H1 (cell line): ENCODE results near the gene TMUB1. TPM values are rescaled to one million over a fixed set of nuclear protein-coding genes. Genes with fewer than 3 reads are reported as not detected.

ENCODE experiments used
- ATF3 ChIP-seq: IDR thresholded peaks from 2 replicates; pipeline ENCODE4 v1.6.1; 2011; ENCODE audit warnings: low read depth, mild to moderate bottlenecking, low read length; ENCODE audit not compliant: insufficient read depth
- CEBPB ChIP-seq: IDR thresholded peaks from 2 replicates; pipeline ENCODE4 v1.6.1; 2012; ENCODE audit warnings: low read depth, low read length
- CREB1 ChIP-seq: IDR thresholded peaks from 2 replicates; pipeline ENCODE4 v1.6.1; 2012; ENCODE audit warnings: inconsistent platforms
- EP300 ChIP-seq, 2 experiments: IDR thresholded peaks; 1 replicate in 1 of 2; 2 replicates in 1 of 2; pipeline ENCODE4 v1.6.1; 2011 to 2012; ENCODE audit warnings: low read depth in 2 of 2, low read length in 2 of 2, mild to moderate bottlenecking in 2 of 2, borderline replicate concordance in 1 of 2, inconsistent platforms in 1 of 2, moderate library complexity in 1 of 2
- HDAC6 ChIP-seq: IDR thresholded peaks from one replicate; pipeline ENCODE4 v1.7.1; 2012; ENCODE audit warnings: low read depth, mild to moderate bottlenecking, inconsistent platforms, low read length, moderate library complexity
- JUN ChIP-seq: IDR thresholded peaks from 2 replicates; pipeline ENCODE4 v1.6.1; 2011; ENCODE audit warnings: low read depth, mild to moderate bottlenecking, improper control_type of control experiment, low read length
- KDM1A ChIP-seq: fragments of 200-600, 300-600 bp; sonication (generic); IDR thresholded peaks from 2 replicates; pipeline ENCODE4 v1.7.1; 2016; ENCODE audit warnings: mild to moderate bottlenecking, low read length, borderline replicate concordance
- KDM4A ChIP-seq: IDR thresholded peaks from one replicate; pipeline ENCODE4 v1.7.1; 2012; ENCODE audit warnings: low read depth, mild to moderate bottlenecking, moderate library complexity, low read length, inconsistent platforms; ENCODE audit not compliant: severe bottlenecking
- KDM5A ChIP-seq: fragments of 200-600 bp; IDR thresholded peaks from 2 replicates; pipeline ENCODE4 v1.7.1; 2012; ENCODE audit warnings: mild to moderate bottlenecking, low read length, inconsistent platforms, mixed read lengths
- POLR2A ChIP-seq, 2 experiments: IDR thresholded peaks; 1 replicate in 1 of 2; 2 replicates in 1 of 2; pipeline ENCODE4 v1.6.1; 2011; ENCODE audit warnings: low read depth in 2 of 2, low read length in 2 of 2, mild to moderate bottlenecking in 2 of 2; ENCODE audit errors: control extremely low read depth in 1 of 2
- RBBP5 ChIP-seq: IDR thresholded peaks from 2 replicates; pipeline ENCODE4 v1.7.1; 2012; ENCODE audit warnings: low read depth, mild to moderate bottlenecking, inconsistent platforms, low read length, moderate library complexity, borderline replicate concordance
- RXRA ChIP-seq: IDR thresholded peaks from 2 replicates; pipeline ENCODE4 v1.6.1; 2011; ENCODE audit warnings: low read depth, mild to moderate bottlenecking, low read length, moderate library complexity; ENCODE audit not compliant: insufficient read depth
- SP1 ChIP-seq: IDR thresholded peaks from 2 replicates; pipeline ENCODE4 v1.6.1; 2011; ENCODE audit warnings: low read depth, low read length
- polyA plus RNA-seq, 7 experiments: library from polyadenylated mRNA; depleted of rRNA in 3 of 7; stranded (reverse) in 5 of 7; unstranded in 2 of 7; fragments of >200 nt in 5 of 7; fragments of 200-250 nt in 2 of 7; gene quantifications; 1 replicate in 5 of 7; 2 replicates in 1 of 7; 4 replicates in 1 of 7; pipeline versions ENCODE4 v1.2.1 to v1.2.3, GENCODE V29; 2011 to 2013; ENCODE audit warnings: missing spikeins in 2 of 7, mixed read lengths in 2 of 7
- total RNA-seq: library from RNA; stranded (reverse); fragmentation: NEBNext Ultra II Directional; extraction: Animal tissue kit (Norgen Biotek cat#: 25700); gene quantifications from 2 replicates; pipeline ENCODE4 v1.2.1, GENCODE V29; 2021

The TMUB1 gene
- total and polyA plus RNA-seq, 2 of the 8 experiments (the other 6 are each of a cell fraction or from before 2014, with no cell fraction given), result 41.4 to 56.2 TPM

GRCh38 chr7:151115836-151116418, 32.6 kb upstream of the TMUB1 start (continued):
- TF ChIP-seq HDAC6 (no peak), JUN (no peak), KDM1A (no peak), SP1 (no peak), CEBPB (no peak), KDM5A (no peak), ATF3 (no peak), EP300 (IDR thresholded peaks at IDR 0.05; ENCODE audit: borderline replicate concordance in 1 of 2, low read depth in 2 of 2, low read length in 2 of 2) (no peak), RXRA (no peak), POLR2A (IDR thresholded peaks at IDR 0.05; ENCODE audit: control extremely low read depth in 1 of 2, low read depth in 2 of 2, low read length in 2 of 2) (no peak), KDM4A (no peak), CREB1 (0 out of 2 replicates have a peak, but pooled peaks have one; percentile 8), RBBP5 (no peak)
- TF ChIP-seq, all 59 proteins: peak for 3
